Activated gamma-delta T cell treated with Interleukin-2 at 50 U/mL for 16 hours (primary cell): Measurements from ENCODE around the gene COBL.

ENCODE experiments used
- DNase-seq: peaks from one replicate; pipeline ENCODE4 v3.0.0-alpha.2; 2020

The COBL gene

DNA sequence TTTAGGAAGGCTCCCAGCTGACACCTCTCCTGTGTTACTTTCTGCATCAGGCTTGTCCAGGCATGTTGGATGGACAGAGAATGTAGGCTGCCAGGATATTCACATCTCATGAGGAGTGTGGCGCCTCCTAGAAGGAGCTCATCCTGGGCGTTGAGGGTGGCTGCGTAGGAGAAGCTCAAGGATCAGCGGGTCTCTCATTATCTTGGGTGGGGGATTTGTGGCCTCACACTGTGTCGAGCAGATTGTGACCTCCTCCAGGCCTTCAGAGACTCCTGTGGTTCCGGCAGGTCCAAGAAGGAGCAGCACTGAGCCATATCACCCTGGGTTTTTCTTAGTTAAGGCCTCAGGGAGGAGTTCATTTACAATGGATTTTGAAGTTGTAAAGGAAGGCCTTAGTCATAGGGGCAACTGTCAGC lies 8.7 kb upstream of the COBL start:
- no peak for DNase-seq

DNA sequence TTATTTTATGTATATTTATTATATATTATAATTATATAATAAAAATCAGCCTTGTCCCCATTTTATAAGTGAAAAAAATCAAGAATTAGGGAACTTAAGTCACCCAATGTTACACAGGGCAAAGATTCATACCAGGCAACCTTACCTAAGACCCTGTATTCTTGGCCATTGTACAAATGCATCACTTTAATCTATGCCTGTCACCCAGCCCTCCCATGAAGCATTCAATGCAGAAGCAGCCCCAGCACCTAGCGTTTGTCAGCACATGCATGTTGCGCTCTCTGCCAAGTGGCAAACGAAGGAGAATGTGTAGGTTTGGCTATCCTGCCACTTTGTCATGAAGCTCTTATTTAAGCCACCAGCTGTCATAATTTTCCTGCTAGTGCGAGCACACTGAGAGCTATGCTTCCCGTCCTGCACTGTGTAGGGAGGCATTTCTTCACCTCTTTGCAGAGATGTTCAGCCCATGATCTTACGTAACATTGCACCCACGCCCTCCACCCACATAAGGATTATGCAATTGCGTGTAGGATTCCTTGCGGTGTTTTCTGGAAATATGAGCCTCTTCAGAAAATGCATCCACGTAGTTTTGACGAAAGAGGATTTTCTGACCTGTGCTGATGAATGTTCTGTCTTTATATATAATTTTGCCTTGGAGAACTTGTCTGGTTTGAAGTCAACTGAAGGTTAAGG lies 7.7 kb upstream of the COBL start:
- DNase-seq: no peak

DNA sequence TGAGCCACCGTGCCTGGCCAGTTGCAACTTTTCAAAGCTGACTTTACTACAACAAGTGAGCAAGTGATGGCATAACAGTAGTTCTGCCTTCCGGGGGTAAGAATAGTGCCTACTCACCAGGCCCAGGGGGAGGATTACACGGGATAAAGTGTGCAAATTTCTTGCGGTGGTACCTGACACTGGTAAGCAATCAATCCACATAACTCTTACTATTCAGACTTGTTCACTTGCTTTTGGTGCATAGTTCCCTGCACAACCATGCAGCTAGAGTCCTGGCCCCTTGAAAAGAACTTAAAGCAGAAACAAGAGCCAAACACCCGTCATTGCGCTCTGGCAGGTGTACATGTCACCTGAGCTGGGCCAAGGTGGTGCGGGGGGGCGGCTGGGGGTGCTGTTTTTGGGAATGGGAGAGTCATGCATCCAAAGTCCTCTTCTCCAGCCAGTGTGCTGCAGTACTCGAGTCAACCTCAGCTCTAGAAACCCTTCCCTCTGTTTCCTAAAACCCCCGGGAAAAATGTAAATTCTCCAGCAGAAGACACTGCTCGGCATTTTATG lies 5.4 kb upstream of the COBL start:
- no peak for DNase-seq

DNA sequence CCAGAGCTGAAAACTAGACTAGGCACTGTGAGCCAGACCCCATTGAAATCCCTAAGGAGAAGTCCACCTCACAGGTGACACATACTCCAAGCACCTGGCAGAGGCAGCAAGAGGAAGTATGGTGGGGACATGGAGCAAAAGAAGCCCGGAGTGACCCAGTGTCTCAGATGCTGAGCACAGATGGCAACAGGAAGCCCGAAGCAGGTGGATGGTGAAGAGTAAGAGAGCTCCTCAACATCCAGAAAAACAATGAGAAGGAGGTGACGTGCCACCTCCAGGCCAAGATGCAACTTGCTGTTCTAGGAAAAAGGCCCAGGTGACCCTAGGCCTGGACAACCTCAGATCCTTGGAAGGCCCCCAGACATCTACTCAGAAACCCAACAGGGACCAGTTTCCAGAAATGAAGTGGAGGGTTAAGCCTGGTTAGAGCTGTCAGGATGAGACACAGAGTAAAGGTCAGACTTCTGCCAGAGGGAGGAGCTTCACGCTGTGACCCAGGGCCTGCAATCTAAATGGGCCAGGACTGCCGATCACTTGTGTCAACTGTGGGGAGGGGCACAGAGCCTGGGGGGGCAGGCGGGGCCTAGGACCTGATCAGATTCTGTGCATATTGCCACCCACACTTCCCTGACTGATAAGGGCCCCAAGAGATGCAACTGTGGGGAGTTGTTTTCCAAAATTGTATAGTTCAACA lies 2.4 kb upstream of the COBL start:
- no peak for DNase-seq

DNA sequence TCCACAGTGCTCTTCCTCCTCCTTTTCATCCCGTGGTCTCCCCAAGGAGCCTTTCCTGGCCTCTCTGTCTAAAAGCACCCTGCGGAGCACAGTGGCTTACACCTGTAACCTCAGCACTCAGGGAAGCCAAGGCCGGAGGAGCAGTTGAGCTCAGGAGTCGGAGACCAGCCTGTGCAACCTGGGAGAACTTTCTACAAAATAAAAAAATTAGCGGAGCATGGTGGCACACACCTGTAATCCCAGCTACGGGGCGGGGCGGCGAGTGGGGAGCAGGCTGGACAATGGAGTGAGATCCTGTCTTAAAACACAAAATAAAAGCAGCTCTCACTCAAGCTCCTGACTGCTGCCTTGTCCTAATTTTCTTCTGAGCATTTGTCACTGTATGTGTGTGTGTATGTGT lies 1.4 kb upstream of the COBL start:
- DNase-seq: no peak

DNA sequence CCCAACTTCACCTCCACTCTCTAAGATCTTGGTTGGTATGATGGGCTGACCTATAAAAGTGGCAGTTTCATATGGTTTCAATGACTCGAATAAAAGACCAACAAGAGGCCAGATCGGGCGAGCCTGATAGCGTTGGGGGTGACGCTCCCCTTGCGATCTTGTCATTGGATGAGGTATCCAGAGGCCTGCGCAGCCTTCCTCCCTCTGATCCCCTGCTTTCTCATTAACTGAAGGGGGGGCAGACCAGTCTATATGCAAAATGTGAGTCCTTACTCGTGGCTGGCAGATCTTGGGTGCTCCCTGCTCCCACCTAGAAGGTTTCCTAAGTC lies 937 bp upstream of the COBL start:
- no peak for DNase-seq

DNA sequence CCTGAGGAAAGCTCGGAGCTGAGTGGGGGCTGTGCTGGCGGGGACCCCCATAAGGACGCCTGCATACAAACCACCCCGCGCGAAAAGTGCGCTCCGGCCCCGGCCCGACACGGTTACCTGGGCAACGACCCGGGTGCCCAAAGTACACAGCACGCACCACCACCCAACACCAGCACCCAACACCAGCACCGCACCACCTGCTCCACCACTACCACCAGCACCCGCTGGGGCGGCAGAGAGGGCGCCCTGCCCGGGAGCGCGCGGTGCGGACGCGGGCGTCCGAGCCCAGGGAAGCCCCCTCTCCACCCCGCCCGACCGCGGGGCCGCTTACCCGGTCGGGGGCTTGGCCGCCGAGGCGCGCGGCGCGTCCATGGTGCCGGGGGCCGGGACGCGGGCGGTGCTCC lies 345 bp downstream of the COBL start:
- DNase-seq: no peak

DNA sequence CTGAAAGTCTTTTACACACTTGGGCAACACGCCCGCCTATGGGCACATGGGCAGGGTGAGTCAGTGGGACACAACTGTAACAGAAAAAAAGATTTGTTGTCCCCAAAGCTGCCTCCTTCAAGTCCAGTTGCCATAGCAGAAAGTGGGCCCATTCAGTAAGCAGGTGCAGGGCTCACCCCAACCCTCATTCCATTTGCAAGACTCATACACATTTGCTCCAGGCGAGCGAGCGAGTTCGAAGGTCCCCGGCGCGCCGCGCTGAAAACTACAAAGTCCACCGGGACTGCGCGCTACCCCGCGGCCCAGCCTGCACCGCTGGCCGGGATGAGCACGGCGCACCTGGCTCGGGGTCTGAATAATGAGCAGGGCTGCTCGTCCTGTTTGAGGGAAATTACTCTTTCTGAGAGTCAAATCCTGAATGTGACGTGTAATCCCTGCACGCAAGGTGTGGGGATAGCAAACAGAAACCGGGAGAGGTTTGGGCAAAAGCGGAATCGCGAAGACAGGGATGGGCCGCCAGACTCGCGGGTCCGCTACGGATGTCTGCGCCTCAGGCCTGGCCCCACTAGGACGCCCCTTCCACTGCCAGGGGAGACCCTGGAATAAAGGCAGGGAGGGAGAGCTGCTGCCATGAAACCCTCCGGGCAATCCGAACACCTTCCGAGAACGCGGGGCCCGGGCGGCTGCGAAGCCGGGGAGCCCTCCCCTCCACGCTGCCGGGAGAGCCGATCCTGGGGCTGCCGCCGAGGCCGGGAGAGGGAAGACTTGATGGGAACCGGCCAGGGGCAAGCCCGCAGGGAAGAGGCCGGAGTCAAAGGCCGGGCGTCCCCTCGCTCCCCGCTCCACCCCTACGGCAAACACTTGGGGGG lies 982 bp downstream of the COBL start:
- DNase-seq: no peak

DNA sequence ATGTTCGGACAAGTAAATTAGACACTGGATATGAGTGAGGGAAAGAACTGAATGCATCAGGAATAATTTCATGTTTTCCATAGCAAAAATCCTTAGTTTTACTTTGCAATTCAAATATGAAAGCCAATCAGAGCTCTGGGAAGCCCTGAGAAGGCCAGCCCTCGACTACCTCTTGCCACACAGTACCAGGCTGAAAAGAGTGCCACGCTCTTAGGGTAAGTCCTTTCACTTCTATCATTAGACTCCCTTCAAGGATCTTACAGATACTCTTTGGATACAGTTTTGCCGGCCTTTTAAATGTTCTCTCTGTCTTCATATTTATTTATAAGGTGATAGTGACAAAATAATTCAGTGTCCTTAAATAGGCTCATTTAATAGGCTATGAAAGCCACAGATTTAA lies 1.9 kb downstream of the COBL start:
- no peak for DNase-seq

DNA sequence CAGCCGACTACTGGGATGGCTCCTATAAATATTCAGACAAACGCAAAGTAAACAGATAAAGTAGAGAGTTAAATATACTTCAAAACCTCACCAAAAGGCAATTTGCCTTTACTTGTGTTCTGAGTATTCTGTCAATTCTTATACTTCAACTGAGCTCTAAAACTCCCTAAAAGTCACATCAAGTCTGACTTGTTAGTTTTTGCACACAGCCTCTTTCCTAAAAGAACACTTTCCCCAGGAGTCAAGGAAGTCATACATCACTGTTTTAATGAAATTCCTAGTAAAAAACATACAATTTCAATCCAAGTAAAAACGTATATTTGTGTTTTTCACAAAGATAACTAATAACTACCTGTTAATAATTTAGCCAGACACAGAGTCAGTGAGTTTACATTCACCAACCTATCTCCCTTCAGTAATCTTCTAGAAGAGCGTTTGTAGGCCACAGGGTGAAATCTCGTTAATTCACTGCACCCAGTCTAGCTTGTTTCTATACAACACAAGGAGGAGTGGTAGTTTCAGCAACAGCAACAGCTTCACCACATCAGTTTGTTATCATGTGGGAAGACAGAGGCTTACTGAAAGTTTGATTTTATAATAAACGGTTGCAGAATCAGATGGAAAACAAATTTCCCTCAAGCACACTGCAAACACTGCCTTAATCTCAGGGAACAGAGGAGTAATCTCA lies 2.7 kb downstream of the COBL start:
- DNase-seq: no peak

DNA sequence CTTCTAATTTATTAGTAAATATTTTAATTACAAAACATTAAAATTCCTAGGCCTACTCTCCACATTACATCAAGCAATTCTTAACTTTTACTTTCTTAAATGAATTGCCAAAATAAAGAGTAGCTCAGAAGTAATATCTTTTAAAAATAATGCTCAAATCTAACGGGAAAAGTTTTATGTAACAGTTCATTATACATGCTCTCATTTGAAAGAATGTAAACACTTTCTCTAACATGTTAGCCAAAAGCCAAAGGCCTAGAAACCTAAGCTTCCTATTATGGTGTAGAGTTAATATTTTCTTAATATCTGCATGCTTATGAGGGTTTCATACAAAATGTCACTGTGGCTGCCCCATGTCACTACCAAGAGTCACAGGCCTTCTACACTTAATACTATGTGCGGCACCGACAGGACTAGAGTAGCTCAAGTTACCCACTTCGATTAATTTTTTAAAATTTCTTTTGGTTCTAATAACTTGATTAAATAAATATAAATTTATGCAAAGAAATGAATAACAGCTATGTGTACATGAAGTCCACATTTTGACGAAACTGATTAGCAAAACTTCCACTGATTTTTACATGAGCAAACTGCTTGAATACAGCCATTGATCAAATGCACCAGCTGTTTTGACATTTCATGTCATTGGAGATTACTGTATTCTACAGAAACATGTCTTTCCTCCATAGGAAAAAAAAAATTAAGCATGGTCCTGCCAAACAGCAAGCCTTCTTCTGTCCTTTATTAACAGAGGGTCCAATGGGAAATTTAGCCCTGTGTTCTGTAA lies 3.5 kb downstream of the COBL start:
- no peak for DNase-seq

DNA sequence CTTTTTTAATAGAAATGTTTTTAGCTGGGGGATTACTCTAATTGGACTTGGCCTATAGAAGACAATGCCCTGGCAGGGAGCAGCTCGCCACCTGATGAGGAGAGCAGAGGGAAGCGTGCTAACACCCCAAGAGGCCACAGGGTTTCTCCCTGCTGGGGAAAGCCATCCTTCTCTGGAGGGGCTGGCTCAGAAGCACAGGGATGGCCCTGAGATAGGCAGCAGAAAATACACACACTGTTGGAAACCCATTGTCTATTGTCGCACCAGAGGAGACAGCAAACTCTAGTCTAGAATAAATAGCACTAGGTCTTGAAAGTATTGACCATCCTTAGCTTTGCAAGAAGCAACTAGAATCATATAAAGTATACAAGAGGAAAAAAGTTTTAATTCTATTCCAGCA lies 5.4 kb downstream of the COBL start:
- DNase-seq: no peak

DNA sequence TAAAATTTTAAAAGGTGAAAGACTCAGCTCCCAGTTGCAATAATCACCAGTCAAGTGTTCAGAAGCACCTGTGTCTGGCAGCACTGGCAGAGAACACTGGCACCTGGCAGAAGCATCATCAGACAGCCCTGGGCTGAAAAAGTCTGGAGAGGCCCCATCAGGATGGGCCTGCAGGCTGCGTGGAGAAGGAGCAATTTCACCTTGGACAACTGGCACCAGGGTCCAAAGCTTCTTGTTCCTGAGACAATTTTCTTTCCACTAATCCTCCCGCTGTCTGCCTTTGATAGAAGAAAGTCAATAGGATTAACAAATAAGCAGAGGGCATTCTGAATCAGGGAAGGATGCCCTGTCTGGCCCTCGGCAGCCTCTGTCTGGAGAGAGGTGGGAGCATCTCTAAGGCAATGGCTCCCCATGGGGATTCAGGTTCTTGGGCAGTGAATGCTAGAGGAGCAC lies 6.5 kb downstream of the COBL start:
- DNase-seq: no peak

DNA sequence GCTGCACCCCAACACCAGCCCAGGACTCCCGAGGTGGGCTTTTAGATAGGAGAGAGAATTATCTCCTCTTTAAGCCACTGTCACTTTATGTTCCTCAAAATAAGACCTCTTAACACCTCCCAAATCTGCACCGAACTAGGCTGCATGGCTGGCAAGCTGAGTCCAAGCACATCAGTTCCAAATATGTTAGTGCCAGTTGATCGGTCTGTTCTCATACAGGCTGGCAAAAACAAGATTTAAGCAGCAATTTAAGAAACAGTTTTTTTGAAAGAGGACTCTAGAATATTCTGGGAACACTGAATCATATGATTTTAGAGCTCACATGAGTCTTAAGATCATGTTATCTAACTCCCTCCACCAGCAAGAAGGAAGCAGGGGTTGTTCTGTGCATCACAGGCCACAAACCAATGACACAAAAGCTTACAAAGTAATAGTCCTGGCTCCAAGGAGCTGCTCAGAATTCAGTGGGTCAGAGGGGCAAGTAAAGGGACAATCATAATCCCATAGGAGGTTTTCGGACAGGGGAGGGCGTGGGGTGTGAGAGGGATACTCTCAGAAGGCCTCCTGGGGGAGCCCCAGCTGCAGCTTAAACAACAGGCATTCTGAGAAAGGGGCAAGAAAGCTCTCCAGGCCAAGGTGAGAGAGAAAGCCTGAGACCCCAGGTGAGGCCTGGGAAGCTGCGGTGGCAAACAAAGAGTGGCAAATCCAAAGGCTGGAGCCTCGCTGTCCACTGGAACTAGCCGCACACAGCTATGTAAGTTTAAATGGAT lies 7.1 kb downstream of the COBL start:
- no peak for DNase-seq

DNA sequence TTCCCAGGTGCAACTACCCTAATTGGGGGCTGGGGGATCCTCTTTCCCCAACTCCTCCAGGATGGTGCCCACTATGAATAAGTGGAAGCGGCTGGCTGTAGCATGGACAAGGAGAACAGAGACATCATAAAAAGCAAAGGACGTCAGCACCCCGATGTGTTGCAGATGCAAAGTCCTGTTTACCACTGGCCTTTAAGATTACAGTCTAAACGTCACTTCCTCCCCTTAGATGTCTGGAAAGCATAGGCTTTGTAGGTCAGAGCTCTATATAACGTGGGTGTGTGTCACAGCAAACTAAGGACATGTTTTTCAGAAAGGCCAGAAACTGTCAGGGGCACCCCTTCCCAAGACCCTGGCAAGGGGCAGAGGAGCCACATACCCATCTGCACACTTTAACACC lies 7.9 kb downstream of the COBL start:
- DNase-seq: no peak

DNA sequence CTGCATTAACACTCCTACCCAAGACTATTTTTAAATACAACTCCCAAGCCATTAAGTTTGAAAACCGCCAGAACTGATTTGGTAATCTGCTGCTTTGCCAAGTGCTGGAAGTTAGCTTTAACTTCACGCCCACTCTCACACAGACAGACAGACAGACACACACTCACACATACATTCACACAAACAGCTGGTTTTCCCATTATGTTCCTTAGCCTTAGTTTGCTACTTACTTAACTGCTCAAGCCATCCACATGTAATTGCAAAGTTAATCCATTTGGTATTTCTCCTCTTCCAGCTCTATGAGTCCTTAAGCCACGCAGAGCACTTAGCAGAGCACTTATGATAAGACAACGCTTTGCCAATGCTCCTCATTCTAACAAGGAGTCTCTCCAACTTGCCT lies 8.3 kb downstream of the COBL start:
- no peak for DNase-seq

DNA sequence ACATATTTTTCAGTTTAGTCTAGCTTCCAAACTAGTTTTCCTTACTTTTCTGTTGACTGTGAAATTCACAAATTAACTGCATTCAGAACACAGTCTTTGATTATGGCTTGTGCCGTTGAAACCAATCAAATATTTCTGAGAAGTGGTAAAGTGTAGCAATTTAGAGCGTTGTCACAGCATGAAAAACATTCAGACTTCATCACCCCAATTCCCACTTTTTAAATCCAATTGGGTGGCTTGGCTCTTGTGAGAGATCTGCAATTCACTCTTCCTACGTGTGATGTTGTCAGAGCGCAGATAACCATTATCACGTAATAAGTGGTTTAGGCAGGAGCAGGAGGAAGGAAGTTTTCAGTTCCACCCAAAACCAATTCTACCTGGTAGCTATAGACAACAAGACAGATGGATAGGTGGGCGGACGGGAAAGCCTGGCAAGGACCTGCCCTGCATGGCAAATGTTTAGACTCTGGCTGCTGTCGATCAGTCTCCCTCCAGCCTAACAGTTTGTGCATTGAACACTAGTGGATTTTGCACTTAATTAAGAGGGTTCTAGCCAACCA lies 8.9 kb downstream of the COBL start:
- no peak for DNase-seq

DNA sequence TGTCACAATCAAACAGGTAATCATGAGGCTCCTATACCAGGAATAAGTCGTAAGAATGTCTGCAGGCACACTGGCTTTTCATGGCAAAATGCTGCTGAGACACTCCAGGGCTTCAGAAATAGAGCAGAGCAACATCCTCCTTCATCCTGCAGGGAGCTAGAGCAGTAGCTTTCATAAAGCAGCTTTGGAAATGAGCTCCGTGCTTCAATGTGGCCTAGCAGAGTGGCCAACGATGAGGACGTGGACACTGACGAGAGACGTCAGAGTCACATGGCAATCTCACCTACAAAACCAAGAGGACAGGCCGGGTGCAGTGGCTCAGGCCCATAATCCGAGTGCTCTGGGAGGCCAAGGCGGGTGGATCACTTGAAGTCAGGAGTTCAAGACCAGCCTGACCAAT lies 9.8 kb downstream of the COBL start:
- no peak for DNase-seq

DNA sequence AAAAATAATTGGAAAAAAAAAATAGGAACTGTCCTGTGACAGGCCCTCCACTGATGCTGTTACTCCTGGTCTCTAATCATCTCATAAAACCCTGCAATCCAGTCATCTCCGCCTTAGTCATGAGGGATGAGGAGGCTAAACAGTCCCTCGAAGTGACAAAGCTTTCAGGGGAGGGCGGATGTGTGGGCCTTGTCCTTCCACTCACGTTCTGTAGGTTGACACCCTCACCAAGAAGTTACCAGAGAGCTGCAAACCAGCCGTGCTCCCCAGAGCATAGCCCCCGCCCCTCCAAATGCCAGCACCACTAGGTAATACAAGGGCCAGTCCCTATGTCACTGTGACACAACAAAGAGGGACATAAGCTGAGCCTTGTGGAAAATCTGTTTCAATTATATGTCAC lies 11.9 kb downstream of the COBL start:
- DNase-seq: no peak

DNA sequence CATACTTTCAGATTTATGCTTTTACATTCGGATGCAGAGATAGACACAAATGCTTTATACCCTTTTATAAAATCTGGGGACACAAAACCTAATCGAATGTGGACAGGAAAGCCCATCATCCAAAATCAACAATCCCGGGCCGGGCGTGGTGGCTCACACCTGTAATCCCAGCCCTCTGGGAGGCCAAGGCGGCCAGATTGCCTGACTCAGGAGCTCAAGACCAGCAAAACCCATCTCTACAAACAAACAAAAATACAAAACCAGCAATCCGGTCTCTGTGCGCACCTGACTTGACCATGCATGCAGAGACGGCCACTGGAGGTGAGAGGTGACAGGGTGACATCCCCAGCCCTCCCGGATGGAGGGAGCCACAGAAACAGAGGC lies 13.5 kb downstream of the COBL start:
- DNase-seq: no peak

DNA sequence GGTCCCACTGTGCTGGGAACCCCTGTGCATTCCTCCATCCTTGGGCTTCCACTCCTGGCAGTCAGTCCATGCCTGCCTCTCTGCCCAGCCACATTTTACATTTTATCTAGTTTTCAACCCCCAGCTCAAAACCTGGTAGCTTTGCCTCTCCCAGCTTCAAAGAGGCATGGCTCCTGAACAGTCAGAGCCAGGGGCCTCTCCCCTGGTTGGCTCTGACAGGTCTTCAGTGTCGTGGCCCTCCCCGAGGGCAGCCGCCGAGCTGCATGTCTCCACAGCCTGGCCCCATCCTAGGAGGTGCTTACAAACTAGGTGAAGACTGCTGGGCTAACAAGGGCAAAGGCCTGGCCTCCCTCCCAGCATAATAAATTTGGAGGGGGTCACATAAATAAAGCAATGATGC lies 14.8 kb downstream of the COBL start:
- no peak for DNase-seq
